Measurements from ENCODE around the gene STK33. TPM values are rescaled to one million over a fixed set of nuclear protein-coding genes. Genes with fewer than 3 reads are reported as not detected.
A peak's percentile ranks its signal among the peaks of the same experiment; 100 is the strongest.

The STK33 gene
- total RNA-seq, 4 donors from 2014 or later = 1.9 to 18.9 (median 3.1) TPM

DNA sequence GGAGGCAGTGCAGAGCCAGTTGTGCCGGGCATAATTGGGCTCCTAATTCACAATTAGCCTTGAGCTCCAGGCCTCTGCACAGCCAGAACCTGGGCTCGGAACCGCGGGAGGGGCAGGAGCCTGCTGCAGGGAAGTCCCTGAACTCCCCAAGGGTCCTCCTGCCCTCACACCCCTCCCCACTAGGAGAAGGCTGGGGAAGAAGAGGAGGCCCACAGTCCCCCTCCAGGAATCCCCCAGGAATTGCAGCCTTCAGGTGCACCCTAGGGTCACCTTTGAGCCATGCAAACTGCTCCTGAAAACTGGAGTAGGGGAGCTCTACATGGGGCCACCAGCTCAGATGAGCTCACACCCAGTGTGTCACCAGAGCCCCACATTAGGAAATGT, 236.5 kb downstream of the STK33 start:
- H3K27ac ChIP-seq = no peak overlapping the region

DNA sequence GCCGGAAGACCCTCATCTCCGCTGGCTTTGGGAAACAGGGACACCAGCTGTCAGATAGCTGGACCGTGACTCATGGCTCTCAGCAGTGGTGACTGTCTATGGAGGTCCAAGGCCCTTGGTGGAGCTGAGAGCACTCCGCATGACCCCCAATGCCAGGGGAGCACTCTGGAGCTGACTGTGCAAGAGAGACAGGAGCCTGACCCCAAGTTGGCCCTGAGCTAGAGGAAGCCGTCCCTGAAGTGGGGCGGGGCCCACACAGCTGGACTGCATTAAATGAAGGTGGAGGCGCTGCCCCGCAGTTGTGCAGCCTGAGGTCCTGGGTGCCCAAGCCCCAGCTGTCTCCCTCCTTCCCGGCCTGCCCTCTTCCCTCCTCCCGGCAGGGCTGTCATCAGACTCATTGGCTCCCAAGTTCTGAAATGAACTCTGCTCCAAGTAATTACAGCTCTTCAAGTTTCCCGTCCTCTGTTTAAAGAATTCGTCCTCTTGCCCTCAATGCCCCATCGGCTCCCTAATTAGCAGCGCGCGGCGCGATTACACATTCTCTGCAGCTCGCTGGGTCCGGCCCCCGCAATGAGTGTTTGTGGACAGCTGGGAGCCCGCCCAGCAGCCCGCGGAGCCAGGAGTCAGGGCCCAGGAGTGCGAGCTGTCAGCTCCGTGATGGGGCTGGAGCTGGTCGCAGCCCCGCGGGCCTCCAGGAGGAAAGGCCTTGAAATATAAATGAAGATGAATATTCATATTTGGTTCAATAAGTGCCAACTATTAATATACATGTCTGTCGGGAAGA, 237.1 kb downstream of the STK33 start:
- no peaks in the 10 kb centered on the region for H3K27me3 ChIP-seq
- TF ChIP-seq, protein P1, sequence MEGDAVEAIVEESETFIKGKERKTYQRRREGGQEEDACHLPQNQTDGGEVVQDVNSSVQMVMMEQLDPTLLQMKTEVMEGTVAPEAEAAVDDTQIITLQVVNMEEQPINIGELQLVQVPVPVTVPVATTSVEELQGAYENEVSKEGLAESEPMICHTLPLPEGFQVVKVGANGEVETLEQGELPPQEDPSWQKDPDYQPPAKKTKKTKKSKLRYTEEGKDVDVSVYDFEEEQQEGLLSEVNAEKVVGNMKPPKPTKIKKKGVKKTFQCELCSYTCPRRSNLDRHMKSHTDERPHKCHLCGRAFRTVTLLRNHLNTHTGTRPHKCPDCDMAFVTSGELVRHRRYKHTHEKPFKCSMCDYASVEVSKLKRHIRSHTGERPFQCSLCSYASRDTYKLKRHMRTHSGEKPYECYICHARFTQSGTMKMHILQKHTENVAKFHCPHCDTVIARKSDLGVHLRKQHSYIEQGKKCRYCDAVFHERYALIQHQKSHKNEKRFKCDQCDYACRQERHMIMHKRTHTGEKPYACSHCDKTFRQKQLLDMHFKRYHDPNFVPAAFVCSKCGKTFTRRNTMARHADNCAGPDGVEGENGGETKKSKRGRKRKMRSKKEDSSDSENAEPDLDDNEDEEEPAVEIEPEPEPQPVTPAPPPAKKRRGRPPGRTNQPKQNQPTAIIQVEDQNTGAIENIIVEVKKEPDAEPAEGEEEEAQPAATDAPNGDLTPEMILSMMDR (IDR thresholded peaks at IDR 0.05) = no peak
- TF ChIP-seq POLR2A (IDR thresholded peaks at IDR 0.05) = no peak
- DNase-seq = peak in 2 of 3 donors; percentile 51 to 67
- no peaks in the 10 kb centered on the region for H3K9me3 ChIP-seq
- H3K4me1 ChIP-seq = peaks cover 0 to 19% (median 2%) of the 10 kb centered on the region in 4 donors
- H3K36me3 ChIP-seq = no peaks in the 10 kb centered on the region
- no peak overlapping the region for H3K27ac ChIP-seq
- H3K4me3 ChIP-seq = no peak overlapping the region

More for the DNA sequence above, 236.5 kb downstream of the STK33 start:
- H3K9me3 ChIP-seq = no peaks in the 10 kb centered on the region
- TF ChIP-seq POLR2A (IDR thresholded peaks at IDR 0.05) = no peak
- TF ChIP-seq, protein P1 (IDR thresholded peaks at IDR 0.05) = no peak
- no peaks in the 10 kb centered on the region for H3K27me3 ChIP-seq
- H3K4me1 ChIP-seq = peaks cover 0 to 19% (median 2%) of the 10 kb centered on the region in 4 donors
- H3K4me3 ChIP-seq = no peak overlapping the region
- peak in 2 of 3 donors; percentile 5 to 27 for DNase-seq
- H3K36me3 ChIP-seq = no peaks in the 10 kb centered on the region

DNA sequence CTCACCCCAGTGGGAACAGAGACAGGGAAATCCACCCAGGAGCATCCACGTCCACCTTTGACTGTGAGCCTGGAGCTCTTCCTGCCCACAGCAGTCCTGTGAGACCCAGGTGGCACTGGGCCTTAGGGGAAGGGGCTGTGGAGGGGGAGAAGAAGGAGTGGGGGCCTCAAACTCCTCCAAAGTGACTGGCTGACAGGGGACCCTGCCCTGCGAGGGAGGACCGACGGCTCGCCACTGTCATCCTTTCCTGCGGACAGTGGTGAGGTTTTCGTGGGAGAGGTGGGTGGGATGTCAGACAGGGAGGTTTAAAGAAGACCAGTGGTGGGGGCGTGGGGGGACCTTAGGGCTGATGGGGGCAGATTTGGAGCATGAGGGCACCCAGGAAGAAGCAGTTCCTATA, 237.8 kb downstream of the STK33 start:
- no peaks in the 10 kb centered on the region for H3K27me3 ChIP-seq
- peak in 1 of 3 donors; percentile 19 for DNase-seq

DNA sequence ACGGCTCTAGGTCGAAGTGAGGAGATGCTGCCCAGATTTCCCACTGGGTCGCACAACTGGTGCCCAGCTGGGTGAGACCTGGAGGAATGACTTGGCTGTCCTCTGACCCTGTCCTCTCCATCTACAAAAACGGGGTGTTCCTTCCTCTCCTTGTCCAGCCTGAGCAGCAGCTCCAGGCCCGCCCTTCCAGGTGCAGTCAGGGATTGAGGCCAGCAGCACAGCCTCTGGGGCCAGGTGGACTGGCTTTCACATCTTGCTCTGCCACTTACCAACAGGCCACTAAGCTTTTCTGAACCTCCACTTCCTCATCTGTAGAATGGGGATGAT, 238.6 kb downstream of the STK33 start:
- no peak overlapping the region for H3K4me3 ChIP-seq
- H3K27ac ChIP-seq = no peak overlapping the region
- no peak for TF ChIP-seq POLR2A (IDR thresholded peaks at IDR 0.05)
- TF ChIP-seq, protein P1 (IDR thresholded peaks at IDR 0.05) = no peak
- H3K4me1 ChIP-seq = peaks cover 0 to 19% (median 2%) of the 10 kb centered on the region in 4 donors
- no peaks in the 10 kb centered on the region for H3K36me3 ChIP-seq
- DNase-seq = peak in 1 of 3 donors; percentile 43
- no peaks in the 10 kb centered on the region for H3K27me3 ChIP-seq
- H3K9me3 ChIP-seq = no peaks in the 10 kb centered on the region

More for the DNA sequence above, 237.8 kb downstream of the STK33 start:
- Histone ChIP-seq H3K4me1 (peaks cover 0 to 19% (median 2%) of the 10 kb centered on the region in 4 donors), H3K36me3 (no peaks in the 10 kb centered on the region), H3K4me3 (no peak overlapping the region), H3K27ac (no peak overlapping the region), H3K9me3 (no peaks in the 10 kb centered on the region)
- TF ChIP-seq POLR2A (IDR thresholded peaks at IDR 0.05) = no peak
- TF ChIP-seq, protein P1 (IDR thresholded peaks at IDR 0.05) = no peak

DNA sequence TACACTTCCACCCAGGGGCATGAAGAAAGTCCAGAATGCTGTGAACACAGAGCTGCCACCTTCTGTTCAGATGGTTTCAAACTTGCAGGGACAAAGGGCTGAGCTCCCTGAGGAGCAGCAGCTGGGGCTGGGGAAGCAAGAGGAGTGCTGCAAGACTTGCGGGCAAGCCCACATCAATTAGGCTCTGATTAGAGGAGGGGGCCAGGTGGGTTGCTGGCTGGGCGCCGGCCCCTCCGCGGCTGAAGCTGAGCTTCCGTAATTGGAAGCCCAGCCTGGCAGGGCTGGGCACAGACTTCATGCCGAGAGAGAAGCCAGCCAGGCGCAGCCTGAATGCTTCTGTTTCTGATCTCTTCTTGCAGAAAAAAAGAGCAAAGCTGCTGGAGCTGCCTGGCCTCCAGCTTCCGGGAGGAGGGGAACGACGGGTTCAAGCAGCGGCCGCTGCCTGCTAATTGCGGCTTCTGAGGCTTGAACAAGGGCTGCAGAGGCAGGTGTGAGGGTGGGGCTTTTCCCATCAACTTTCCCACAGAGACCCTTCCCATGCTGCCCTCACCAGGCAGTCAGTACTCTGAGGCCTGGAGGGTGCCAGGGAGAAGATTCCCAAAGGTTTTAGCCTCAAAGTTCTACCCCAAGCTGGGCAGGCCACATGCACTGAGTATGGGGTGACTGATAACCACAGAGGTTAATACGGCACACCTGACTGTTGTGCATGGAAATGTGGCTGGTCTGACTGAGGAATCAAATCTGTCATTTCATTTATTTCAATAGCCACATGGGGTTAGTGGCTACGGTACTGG, 239.2 kb downstream of the STK33 start:
- H3K27ac ChIP-seq = no peak overlapping the region
- H3K4me1 ChIP-seq = peaks cover 0 to 19% (median 2%) of the 10 kb centered on the region in 4 donors
- peak overlapping the region in 1 of 4 donors; percentile 12 for H3K4me3 ChIP-seq
- DNase-seq = peak in 1 of 3 donors; percentile 48
- TF ChIP-seq, protein P1 (IDR thresholded peaks at IDR 0.05) = no peak
- TF ChIP-seq POLR2A (IDR thresholded peaks at IDR 0.05) = no peak
- H3K9me3 ChIP-seq = no peaks in the 10 kb centered on the region
- H3K27me3 ChIP-seq = no peaks in the 10 kb centered on the region
- H3K36me3 ChIP-seq = no peaks in the 10 kb centered on the region
